Measurements from ENCODE around the gene FBP2.

GRCh38 chr9:94599102-94599501 is 5.5 kb upstream of the FBP2 start:
- no peak for TF ChIP-seq CTCF (IDR thresholded peaks at IDR 0.05)
- TF ChIP-seq POLR2A (IDR thresholded peaks at IDR 0.05): no peak

Measured in esophagus squamous epithelium (tissue), 4 donors.